Mammary microvascular endothelial cell (primary cell): ENCODE data around the gene AARSD1. TPM values are rescaled to one million over a fixed set of nuclear protein-coding genes. Genes with fewer than 3 reads are reported as not detected.

ENCODE experiments used
- total RNA-seq: library from RNA; depleted of rRNA; stranded (reverse); fragments of >200 nt; gene quantifications from 2 replicates; pipeline ENCODE4 v1.2.3, GENCODE V29; 2015

Gene AARSD1
- total RNA-seq = 24.7 and 41.7 TPM in 2 replicates

GRCh38 chr17:42964161-42964932 lies at the start of gene AARSD1:
TSS of gene AARSD1 (minus strand) at chr17:42964454. CDS start at chr17:42964440, 14 bp downstream.

GRCh38 chr17:43006639-43007551 lies 42.6 kb upstream of the AARSD1 start, which contains the start of gene IFI35:
TSS of gene IFI35 (plus strand) at chr17:43006784. CDS start at chr17:43006948, 164 bp downstream.

DNA sequence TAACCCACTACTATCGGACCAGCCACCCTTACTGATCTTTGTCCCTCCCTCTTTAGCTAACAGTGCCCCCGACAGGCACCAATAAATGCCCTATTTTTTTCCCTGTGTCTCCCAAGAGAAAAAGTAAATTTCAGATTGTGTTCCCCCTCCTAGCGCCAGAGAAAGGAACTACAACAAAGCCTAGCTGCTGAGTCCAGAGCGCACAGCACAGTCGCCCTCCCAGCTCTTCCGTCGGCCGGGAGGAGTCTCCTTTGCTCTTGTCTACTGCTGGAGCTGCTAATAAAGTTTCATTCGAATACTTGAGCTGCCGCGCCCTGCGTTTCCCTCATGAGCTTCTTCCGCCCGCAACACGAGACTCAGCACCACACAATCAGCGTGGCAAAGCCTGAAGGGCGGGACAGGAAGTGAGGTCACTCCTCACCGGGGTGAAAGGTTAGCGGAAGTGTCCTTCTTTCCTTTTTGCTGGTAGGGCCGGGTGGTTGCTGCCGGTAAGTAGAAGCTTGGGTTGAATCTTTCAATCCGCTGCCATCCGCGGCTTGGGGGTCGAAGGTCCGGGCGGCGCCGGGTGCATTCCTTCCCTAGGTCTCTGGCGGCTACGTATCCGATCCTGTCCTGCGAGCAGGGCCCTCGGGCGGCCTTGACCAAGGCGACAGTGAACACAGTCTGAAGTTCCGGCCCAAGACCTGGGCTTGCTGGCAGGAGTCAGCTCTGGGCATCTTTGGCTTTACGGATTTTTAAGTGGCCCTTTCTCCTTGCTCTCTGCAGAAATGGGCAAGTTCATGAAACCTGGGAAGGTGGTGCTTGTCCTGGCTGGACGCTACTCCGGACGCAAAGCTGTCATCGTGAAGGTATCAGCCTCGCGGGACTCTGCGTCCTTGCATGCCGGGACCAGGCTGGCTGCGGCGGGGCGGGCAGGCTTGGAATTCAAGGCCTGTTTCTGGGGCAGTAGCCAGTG lies 34.0 kb upstream of the AARSD1 start, which contains the start of gene RPL27:
RPL27 (plus strand) TSS at position 436 of the 955 bp plus-strand sequence; CDS start at position 768, 332 bp downstream.

GRCh38 chr17:42980274-42980765 lies 16.1 kb upstream of the AARSD1 start, which contains the start of gene RUNDC1:
TSS of gene RUNDC1 (plus strand) at chr17:42980565. CDS start at chr17:42980577, 12 bp downstream.

DNA sequence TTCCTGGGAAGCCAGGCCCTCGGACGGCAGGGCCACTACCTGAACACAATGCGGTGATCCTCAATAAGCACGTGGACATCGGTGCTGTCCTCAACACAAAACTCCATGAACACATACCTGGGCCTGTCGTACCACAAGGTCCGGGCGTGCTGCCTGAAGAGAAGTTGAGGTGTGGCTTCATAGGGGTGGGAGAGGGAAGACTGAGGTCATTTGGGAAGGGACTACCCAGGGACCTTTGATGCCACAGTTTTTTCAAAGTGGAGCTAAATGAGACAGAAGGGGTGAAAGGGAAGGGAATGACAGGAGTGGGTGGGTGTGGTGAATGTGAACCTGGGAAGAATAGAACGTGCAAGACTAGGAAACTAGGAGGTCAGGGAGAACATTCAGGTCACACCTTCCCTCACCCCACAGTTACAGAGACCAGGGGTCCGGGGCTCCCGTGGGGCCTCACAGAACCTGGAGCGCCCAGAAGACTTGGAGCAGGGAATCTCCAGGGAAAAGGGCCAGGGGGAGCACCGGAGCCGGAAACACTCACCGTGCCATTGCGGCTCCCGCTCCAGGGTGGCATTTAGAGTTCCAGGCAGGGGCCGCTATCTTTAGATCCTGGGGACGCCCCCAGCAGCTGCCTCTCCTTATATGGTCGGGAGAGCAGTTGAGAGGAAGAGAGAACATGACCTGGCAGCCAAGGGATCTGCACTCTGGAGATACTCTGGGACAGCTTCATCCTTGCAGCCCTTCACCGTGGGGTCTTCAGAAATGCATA lies 15.4 kb upstream of the AARSD1 start, which contains the start of gene PTGES3L:
PTGES3L (minus strand) TSS at position 570 of the 763 bp plus-strand sequence; CDS start at position 543, 27 bp downstream.

Other genes starting within 250 kb of the AARSD1 start
- gene EZH1, start 219.4 kb downstream of the AARSD1 start, total RNA-seq = 9.0 and 13.3 TPM in 2 replicates
- 9.6 and 14.4 TPM in 2 replicates for gene RAMP2, start 203.2 kb downstream of the AARSD1 start, total RNA-seq
- gene VPS25, start 191.0 kb downstream of the AARSD1 start, total RNA-seq = 70.7 and 88.0 TPM in 2 replicates
- 2.9 and 3.7 TPM in 2 replicates for gene WNK4, start 183.8 kb downstream of the AARSD1 start, total RNA-seq
- 85.2 and 103 TPM in 2 replicates for gene COA3, start 165.8 kb downstream of the AARSD1 start, total RNA-seq
- gene CNTD1, start 165.6 kb downstream of the AARSD1 start, total RNA-seq = not detected in 2 replicates
- 97.8 and 99.6 TPM in 2 replicates for gene BECN1, start 140.2 kb downstream of the AARSD1 start, total RNA-seq
- 119 and 146 TPM in 2 replicates for gene PSME3, start 131.1 kb downstream of the AARSD1 start, total RNA-seq
- gene AOC2, start 119.9 kb downstream of the AARSD1 start, total RNA-seq = 0.20 and 0.27 TPM in 2 replicates
- 0.40 TPM in 1 of 2 replicates, not detected in the other for gene AOC3, start 113.3 kb downstream of the AARSD1 start, total RNA-seq
- not detected in 2 replicates for gene G6PC1, start 63.7 kb downstream of the AARSD1 start, total RNA-seq
- gene PTGES3L, start 15.6 kb upstream of the AARSD1 start, total RNA-seq = not detected in 2 replicates
- 8.6 and 10.1 TPM in 2 replicates for gene RUNDC1, start 16.1 kb upstream of the AARSD1 start, total RNA-seq
- gene RPL27, start 34.0 kb upstream of the AARSD1 start, total RNA-seq = 1,175 and 1,267 TPM in 2 replicates
- gene IFI35, start 42.3 kb upstream of the AARSD1 start, total RNA-seq = 93.7 and 97.2 TPM in 2 replicates
- 810 and 880 TPM in 2 replicates for gene VAT1, start 57.9 kb upstream of the AARSD1 start, total RNA-seq
- gene RND2, start 60.8 kb upstream of the AARSD1 start, total RNA-seq = under 0.01 and 0.20 TPM in 2 replicates
- gene BRCA1, start 160.9 kb upstream of the AARSD1 start, total RNA-seq = 27.7 and 31.8 TPM in 2 replicates
- gene NBR1, start 206.8 kb upstream of the AARSD1 start, total RNA-seq = 51.3 and 60.7 TPM in 2 replicates
- 5.5 and 6.4 TPM in 2 replicates for gene TMEM106A, start 247.4 kb upstream of the AARSD1 start, total RNA-seq